K562 (cell line): Measurements from ENCODE around the gene PRDX1. TPM values are rescaled to one million over a fixed set of nuclear protein-coding genes. Genes with fewer than 3 reads are reported as not detected.
A peak's percentile ranks its signal among the peaks of the same experiment; 100 is the strongest.

Experiments used
- CTBP1 ChIP-seq: fragments of 450-650 bp; IDR thresholded peaks from 2 replicates; pipeline ENCODE4 v1.6.1; 2016; ENCODE audit warnings: borderline replicate concordance
- CUX1 ChIP-seq: fragments of 200-800 bp; sonication (Bioruptor generic); IDR thresholded peaks from 2 replicates; pipeline ENCODE4 v1.6.1; 2016; ENCODE audit warnings: missing genetic modification characterization, missing compliant biosample characterization
- E2F6 ChIP-seq, 2 experiments: IDR thresholded peaks; 2 replicates each; pipeline ENCODE4 v1.6.1; 2011; ENCODE audit warnings: borderline replicate concordance in 1 of 2, control low read depth in 1 of 2, low read depth in 1 of 2, low read length in 1 of 2, mild to moderate bottlenecking in 1 of 2, mixed read lengths in 1 of 2, moderate library complexity in 1 of 2; ENCODE audit not compliant: insufficient read depth in 1 of 2, insufficient read length in 1 of 2, poor library complexity in 1 of 2, severe bottlenecking in 1 of 2; ENCODE audit errors: extremely low read depth in 1 of 2
- GATAD2A ChIP-seq: fragments of 450-650 bp; IDR thresholded peaks from 2 replicates; pipeline ENCODE4 v1.6.1; 2017
- HOMEZ ChIP-seq: fragments of 250-450 bp; sonication (Bioruptor Pico); IDR thresholded peaks from 2 replicates; pipeline ENCODE4 v1.4.0; 2020; ENCODE audit warnings: mild to moderate bottlenecking, moderate library complexity
- KLF13 ChIP-seq: fragments of 450-650 bp; IDR thresholded peaks from 2 replicates; pipeline ENCODE4 v1.6.1; 2016; ENCODE audit warnings: missing genetic modification characterization, low read depth, mild to moderate bottlenecking, missing compliant biosample characterization, moderate library complexity, borderline replicate concordance
- NFATC3 ChIP-seq: fragments of 450-650 bp; IDR thresholded peaks from 2 replicates; pipeline ENCODE4 v1.6.1; 2017; ENCODE audit warnings: mild to moderate bottlenecking
- SOX6 ChIP-seq: fragments of 450-650 bp; IDR thresholded peaks from 2 replicates; pipeline ENCODE4 v1.6.1; 2014; ENCODE audit warnings: mild to moderate bottlenecking
- YBX1 ChIP-seq: fragments of 450-650 bp; IDR thresholded peaks from 2 replicates; pipeline ENCODE4 v1.7.1; 2016; ENCODE audit warnings: mild to moderate bottlenecking
- ZBTB33 ChIP-seq: sonication (generic); formaldehyde crosslinking; IDR thresholded peaks from 2 replicates; pipeline ENCODE4 v1.8.1; 2023; ENCODE audit warnings: mild to moderate bottlenecking, missing genetic modification reagents
- ZNF395 ChIP-seq: fragments of 200-800 bp; sonication (Bioruptor generic); IDR thresholded peaks from 2 replicates; pipeline ENCODE4 v1.6.1; 2017; ENCODE audit warnings: missing genetic modification characterization, missing compliant biosample characterization
- polyA plus RNA-seq, 8 experiments: library from polyadenylated mRNA; depleted of rRNA in 4 of 8; stranded (reverse) in 5 of 8; unstranded in 3 of 8; fragments of >200 nt; fragmentation: Nextera tagmentation in 2 of 8; fragmentation: Illumina TruSeq in 1 of 8; extraction: Ambion mirVana in 2 of 8; extraction: Trizol in 1 of 8; gene quantifications; 2 replicates each; pipeline versions ENCODE4 v1.2.1 to v1.2.3, GENCODE V29; 2011 to 2014; ENCODE audit warnings: inconsistent platforms in 1 of 8, missing spikeins in 1 of 8
- total RNA-seq, 7 experiments: library from RNA; depleted of rRNA in 6 of 7; stranded (reverse); fragments of >200 nt in 6 of 7; fragmentation: Illumina TruSeq in 2 of 7; extraction: Trizol in 2 of 7; gene quantifications; 2 replicates each; pipeline versions ENCODE4 v1.2.1 to v1.2.3, GENCODE V29; 2011 to 2021; ENCODE audit warnings: low replicate concordance in 1 of 7

Gene PRDX1
- total and polyA plus RNA-seq, 9 of the 15 experiments (the other 6 are each of a cell fraction or from before 2014, with no cell fraction given), result 748 to 2,388 (median 1,045) TPM

GRCh38 chr1:45522324-45523104 is 830 bp upstream of the PRDX1 start (continued):
- peak; percentile 29; the same call in 1 of the 2 replicates for TF ChIP-seq ZNF395
- peak; percentile 11 for TF ChIP-seq GATAD2A
- no peak for TF ChIP-seq SOX6
- no peak for TF ChIP-seq YBX1
- TF ChIP-seq HOMEZ (CRISPR knock-in tag), result no peak
- TF ChIP-seq NFATC3, result peak; percentile 18; the same call in 1 of the 2 replicates
- peak; percentile 65 for TF ChIP-seq ZBTB33 (CRISPR knock-in tag)
- TF ChIP-seq E2F6 (IDR thresholded peaks at IDR 0.05; ENCODE audit: borderline replicate concordance in 1 of 2, extremely low read depth in 1 of 2, insufficient read depth in 1 of 2, insufficient read length in 1 of 2, low read depth in 1 of 2, low read length in 1 of 2, poor library complexity in 1 of 2, severe bottlenecking in 1 of 2), result peak in 1 of 2 experiments; percentile 22
- TF ChIP-seq CUX1 (CRISPR knock-in tag), result no peak
- peak; percentile 55; the same call in 1 of the 2 replicates for TF ChIP-seq CTBP1
- peak; percentile 43; the same call in 1 of the 2 replicates for TF ChIP-seq KLF13
